ENCODE measurements around the gene UPB1. TPM values are rescaled to one million over a fixed set of nuclear protein-coding genes. Genes with fewer than 3 reads are reported as not detected.
"Not testable (repeated sequence)": the region's sequence is repeated elsewhere in the genome, so short reads cannot be mapped to it uniquely, and the experiment has no call there.

UPB1 gene
- total RNA-seq, 2 donors from 2014 or later = 0.68 to 2.3 TPM

DNA sequence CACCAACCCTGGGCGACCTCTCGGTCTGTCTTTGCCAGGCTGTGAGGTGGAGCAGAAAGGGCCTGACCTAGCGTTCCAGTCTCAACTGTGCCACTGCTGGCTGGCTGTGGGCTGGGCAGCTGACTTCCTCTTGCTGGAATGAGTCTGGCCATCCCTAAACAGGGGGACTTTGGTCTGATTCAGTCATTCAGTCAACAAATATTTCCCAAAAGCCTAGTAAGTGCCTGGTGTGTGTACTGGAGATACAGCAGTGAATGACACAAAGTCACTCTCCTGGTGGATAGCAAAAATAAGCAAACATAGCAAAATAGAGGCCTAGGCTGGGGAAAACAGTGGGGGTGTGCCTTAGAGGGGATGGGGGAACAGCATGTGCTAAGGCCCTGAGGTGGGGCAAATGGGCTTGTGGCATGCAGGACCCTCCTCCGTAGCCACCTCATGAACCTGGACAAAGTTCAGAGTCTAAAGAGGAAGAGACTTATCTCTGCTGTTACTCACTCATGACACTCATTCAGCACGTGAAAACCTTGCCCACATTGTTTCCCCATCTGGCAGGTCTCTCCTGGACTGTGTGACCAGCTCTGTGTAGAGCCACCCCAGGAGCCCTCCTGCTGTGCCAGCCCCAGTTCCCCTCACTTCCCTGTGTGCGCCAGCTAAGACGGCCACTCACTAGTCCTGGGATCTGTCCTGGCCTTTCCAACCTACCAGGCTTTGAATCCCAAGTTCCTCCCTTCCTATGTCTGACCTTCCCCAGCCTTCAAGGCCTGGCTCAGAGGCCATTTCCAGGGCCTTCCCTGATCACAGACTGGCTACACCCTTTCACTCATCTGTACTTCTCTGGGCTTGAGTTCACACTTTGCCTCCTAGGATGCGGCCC, 55.1 kb downstream of the UPB1 start:
- DNase-seq (no peak), ATAC-seq (no peak)
- intact Hi-C loops (cut with DNase I) = no loop called here

DNA sequence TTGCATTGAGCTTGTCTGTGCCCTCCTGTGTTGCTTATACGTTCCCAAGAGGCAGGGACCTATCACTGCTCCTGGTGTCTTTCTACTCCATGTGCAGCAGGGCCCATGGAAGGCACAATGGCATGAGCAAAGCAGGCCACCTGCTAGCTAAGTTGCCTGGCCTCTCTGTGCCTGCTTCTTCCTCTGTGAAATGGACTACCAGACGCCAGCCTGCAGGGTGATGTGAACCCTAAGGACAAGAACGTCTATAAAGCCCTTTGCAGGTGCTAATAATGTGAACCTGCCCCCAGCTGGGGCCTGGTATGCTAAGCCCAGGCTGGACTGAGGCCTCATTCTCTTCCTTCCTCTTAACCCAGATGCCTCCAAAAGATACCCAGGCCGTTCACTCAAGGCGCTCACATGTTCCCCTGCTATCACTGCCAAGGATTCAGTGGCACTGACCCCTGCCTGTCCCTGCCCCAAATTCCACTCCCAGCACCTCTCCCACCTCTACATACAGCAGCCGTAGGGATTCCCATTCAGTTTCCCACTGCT, 55.8 kb downstream of the UPB1 start:
- no peak for ATAC-seq
- no peak for DNase-seq
- intact Hi-C loops (cut with DNase I) = no loop called here

DNA sequence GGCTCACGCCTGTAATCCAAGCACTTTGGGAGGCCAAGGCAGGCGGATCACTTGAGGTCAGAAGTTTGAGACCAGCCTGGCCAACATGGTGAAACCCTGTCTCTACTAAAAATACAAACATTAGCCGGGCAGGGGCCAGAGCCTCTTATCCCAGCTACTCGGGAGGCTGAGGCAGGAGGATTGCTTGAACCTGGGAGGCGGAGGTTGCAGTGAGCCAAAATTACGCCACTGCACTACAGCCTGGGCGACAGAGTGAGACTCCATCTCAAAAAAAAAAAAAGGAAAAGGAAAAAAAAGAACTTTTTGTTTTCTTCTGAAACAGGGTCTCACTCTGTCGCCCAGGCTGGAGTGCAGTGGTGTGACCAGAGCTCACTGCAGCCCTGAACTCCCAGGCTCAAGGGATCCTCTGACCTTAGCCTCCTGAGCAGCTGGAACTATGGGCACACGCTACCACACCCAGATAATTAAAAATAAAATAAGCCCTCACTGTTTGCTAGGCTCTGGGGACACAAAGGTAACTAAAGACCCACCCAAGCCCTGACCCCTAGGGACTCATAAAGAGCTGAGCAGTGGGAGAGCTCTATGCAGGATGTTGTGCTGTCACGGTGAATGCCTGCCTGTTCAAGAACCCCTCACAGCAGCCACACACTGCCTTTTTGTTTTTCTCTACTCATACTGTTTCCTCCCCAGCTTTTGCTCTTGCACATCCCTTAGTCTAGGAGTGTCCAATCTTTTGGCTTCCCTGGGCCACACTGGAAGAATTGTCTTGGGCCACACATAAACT, 57.6 kb downstream of the UPB1 start:
- ATAC-seq; intact Hi-C loops (cut with DNase I); DNase-seq: not testable (repeated sequence)

DNA sequence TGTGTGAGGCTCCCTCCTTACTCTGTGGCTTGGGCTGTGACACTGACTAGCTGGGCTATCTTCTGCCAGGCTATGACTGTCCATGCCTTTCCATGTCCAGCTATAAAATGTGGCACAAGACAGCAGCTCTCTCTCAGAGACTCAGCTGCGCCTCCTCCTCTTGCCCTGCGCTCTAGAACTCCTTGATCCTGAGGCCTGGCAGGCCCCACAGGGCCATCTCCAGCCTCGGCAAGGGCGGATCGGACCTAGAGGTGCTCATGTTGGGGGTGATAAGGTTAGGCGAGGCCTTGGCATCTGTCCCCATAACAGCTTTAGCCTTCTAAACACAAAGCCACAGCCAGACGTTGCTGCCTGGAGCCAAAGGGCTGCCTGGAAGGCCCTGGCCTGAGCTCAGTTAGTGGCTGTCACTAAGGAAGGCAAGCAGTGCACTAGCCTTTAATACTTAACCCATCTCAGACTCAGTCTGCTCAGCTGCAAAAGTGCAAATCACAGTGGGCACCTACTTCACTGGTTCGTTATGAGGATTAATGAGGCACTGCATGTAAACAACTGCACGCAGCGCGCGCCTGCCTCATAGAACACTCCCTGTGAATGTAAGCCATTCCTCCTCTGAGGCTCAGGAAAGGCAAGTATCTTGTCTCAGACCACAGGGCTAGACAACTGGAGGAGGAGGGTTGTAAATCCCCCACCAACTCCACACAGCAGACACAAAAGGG, 58.6 kb downstream of the UPB1 start:
- intact Hi-C loops (cut with DNase I) = no loop called here
- DNase-seq (no peak), ATAC-seq (no peak)

DNA sequence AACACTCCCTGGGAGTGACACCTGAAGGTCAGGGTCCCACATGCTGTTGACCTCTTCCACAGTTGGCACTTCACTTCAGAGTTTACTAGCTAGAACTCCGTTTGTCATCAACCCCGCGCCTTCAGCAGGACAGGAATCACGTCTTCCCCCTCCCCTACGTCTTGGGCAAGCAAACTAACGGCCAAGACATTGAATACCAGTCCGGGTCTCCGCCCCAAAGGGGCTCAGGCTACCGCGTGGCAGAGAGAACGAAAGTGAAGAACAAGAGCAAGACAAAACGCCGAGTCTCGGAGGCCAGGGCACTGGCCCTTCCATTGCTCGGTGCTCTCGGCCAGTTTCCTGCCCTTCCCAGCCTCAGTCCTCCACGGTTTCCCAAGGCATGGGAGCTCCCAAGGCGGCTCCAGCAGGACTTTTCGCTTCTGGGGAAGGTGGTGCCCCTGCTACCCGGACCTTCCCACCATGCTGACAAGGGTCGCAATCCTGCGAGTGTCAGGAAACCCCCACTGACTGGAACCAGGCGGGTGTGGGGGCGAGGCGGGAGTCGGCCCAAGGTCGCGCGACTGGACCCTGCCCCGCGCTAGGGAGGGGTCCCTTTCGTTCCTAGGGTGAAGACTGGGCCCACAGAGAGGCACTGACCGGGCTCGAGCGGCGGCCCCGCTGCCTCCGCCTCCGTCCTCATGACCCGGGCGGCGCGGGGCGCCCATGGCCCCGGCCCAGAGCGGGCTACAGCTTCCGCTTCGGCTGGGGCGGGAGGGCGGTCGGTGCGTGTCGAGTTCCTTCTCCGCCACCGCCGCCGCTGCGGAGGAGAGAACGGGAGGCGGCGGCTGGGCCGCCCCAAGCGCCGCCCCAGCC, 59.4 kb downstream of the UPB1 start, which contains the start of gene GUCD1:
Gene GUCD1 (minus strand): TSS at position 826 of the 852 bp plus-strand sequence. CDS start 147 bp downstream, at position 679.
- ATAC-seq (peak; percentile 1 to 2), DNase-seq (no peak)
- intact Hi-C loops (cut with DNase I) = no loop called here

DNA sequence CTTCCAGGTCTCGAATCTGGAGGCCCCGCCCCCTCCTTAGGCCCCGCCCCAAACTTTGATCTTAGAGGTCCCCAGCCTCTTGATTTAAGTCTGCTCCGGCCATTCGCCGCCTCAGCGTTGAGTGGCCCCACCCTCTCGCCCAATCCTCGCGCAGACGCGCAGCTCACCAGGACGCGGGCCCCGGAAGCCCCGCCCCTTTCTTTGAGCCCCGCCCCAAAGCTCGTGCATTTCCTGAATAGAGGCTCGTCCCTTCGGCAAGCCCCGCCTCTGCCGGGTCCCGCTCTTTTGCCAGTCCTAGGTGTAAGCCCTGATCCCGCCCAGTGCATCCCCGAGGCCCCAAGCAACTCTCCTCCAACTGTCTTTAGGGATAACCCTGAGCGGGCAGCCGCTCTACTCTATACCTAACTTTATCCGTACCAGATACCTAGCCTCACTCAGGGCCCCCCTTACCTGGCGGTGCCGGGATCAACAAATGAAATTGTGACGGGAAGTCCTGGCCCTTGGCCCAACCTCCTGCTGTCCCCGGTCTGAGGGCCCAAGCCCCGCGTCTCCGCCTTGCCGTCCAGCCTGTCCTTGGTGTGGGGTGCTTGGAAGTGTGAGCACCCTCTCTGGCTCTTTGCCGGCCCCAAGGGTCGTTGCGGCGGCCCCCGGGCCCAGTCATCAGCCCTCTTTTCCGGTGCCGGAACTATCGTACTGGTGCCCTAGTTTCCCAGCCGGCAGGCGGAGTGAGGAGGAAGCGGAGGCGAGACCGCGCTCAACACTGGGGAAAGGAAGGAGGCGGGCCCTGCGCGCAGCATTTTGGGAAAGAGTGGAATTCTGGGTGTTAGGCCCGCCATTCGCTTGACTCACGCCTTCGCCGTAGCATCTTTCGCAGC, 60.3 kb downstream of the UPB1 start, which contains the start of gene SNRPD3:
Gene SNRPD3 (plus strand): TSS at position 835 of the 875 bp plus-strand sequence. CDS start 1,676 bp downstream, outside the sequence.
- DNase-seq (peak; percentile 100), ATAC-seq (peak; percentile 93 to 95)
- intact Hi-C loops (cut with DNase I) = no loop called here

DNA sequence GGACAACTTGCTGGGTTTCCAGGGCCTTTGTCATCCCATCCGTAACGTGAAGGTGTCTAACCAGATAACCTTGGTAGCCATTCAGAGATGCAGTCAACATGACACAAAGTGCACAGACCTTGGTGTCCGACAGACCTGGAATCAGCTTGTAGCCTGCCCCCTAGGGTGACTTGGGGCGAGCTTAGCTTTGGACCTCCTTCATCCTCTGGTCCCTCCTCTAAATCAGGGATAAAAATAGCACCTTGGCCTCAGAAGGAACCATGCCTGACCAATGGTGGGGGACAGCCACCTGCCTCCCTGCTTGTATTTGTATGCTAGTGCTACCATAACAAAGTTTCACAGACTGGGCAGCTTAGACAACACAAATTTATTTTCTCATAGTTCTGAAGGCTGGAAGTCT, 64.3 kb downstream of the UPB1 start:
- DNase-seq (no peak), ATAC-seq (no peak)
- intact Hi-C loops (cut with DNase I) = no loop called here

DNA sequence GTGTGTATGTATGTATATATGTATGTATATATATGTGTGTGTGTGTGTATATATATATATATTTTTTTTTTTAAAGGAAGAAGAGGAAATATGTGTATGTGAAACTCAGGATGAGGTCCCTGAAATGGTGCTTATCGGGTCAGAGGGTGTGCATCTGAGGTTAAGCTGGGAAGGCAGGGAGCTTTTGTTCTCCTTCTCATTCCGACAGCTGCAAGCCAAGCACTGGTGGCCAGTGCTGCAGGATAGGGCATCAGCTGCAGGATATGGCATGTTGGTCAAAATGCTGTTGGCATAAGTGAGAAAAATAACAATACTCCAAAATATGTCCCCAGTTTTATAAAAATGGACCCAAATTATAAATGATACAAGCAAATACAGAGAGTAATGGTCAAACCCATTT, 68.1 kb downstream of the UPB1 start:
- DNase-seq (no peak), ATAC-seq (no peak)
- intact Hi-C loops (cut with DNase I) = no loop called here

DNA sequence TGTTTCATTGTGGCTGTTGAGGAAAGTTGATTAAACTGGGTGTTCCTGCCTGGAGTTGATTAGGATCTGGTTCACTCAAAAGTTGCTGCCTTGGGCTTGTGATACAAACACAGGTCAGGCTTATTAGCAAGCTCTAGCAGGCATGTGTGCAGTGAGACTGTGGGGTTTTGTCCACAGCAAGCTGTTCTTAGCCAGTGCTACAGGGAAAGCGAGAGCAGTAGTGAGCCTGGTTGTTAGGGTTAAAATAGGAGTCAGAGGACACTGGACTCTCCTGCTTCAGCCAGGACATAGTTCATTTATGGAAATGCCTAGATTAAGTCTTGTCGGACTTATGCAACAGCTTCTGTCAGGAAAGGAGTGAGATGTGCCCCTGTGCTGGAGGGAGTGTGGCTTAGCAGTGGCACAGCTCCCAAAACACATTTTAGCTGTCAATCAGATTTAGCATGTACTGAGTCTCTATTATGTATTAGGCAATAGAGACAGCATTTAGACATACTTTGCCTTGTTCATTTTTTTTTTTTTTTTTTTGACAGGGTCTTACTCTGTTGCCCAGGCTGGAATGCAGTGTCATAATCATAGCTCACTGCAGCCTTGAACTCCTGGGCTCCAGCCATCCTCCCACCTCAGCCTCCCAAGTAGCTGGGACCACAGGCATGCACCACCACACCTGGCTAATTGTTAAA, 69.4 kb downstream of the UPB1 start:
- DNase-seq = no peak
- intact Hi-C loops (cut with DNase I) = no loop called here
- peak; percentile 80 to 91 for ATAC-seq

DNA sequence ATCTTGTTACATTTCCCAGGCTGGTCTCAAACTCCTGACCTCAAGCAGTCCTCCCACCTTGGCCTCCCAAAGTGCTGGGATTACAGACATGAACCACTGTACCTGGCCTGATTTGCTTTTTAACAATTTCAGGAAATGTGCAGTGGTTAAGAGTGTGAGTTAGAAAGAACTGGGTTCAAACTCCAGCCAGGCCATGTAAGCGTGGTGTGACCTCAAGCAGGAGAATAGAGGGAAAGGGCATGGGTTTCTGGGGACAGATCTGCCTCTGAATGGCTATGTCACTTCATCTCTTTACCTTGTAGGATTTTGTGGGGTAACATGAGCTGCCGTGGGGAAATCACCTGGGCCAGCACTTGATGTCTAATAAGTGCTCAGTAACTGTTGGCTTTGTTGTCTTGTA, 69.9 kb downstream of the UPB1 start:
- intact Hi-C loops (cut with DNase I) = no loop called here
- DNase-seq (no peak), ATAC-seq (no peak)

DNA sequence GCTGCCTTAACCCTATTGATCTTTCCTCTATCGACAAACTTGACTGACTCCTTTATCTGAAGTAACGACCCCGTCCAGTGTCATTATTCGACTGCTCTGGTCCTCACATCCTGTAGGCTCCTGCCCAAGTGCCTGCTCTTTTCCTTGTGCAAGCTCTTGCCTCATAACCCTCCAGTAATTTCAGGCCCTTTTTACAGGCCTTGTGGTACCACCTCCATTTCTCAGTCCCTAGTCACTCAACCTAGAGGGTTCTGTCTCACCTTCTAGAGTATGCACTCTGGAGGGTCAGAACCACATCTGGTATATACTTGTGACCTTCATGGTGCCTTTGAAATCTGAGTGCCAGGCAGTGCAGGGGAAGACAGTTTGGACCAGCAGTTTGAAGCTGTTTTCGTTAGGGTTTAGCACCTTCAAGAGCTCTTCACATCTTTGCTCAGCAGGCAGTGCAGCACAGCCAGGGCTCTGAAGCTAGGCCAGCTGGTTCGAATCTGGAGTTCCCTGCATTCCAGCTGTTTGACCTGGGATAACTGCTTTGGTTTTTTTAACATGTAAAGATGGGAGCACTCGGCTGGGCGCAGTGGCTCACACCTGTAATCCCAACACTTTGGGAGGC, 71.9 kb downstream of the UPB1 start:
- no peak for DNase-seq
- intact Hi-C loops (cut with DNase I) = no loop called here
- peak in 1 of 2 donors; percentile 6 for ATAC-seq

DNA sequence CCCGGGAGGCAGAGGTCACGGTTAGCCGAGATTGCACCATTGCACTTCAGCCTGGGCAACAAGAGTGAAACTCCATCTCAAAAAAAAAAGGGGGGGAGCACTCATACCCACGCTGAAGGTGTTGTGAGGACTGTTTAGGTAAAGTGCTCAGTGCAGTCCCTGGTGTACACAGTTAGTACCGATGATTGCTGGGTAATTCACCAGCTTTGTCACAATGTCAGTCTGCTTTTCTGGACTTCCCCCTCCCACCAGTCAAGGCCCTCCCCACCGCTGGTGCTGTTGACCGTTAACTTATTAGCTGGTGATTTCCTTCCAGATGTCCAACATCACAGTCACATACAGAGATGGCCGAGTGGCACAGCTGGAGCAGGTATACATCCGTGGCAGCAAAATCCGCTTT, 72.5 kb downstream of the UPB1 start:
- ATAC-seq = no peak

DNA sequence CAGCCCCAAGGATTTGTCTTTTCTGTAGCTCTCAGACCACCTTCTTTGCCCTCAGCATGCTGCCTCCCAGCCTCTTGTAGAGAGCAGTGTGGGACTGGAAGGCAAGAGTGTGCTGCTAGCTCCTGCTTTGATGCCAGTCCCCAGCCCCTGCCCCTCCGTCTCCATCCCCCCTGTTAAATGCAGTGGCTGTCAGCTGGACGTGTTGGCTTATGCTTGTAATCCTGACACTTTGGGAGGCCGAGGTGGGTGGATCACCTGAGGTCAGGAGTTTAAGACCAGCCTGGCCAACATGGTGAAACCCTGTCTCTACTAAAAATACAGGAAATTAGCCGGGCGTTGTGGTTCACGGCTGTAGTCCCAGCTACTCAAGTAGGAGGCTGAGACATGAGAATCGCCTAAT, 76.1 kb downstream of the UPB1 start:
- ATAC-seq (no peak), DNase-seq (no peak)
- intact Hi-C loops (cut with DNase I) = no loop called here

More for the DNA sequence above, 72.5 kb downstream of the UPB1 start:
- DNase-seq = no peak
- intact Hi-C loops (cut with DNase I) = no loop called here

DNA sequence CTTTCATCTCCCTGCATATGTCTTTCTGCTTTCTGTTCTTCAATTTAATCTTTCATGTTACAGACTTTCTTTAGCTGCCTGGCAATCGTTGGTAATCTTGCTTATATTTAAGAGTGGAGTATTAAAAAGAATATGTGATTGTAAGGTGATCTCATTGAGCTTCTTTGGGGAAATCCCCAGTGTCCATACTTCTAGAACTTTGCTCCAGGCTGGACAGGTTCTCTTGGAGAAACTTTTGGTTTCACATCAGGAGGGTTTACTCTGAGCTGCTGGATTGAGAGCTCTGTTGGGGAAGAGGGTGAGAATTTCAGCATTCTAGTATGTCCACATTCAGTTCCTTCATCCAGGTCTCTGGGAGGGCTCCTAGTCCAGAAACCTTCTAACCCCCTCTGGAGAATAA, 81.6 kb downstream of the UPB1 start:
- intact Hi-C loops (cut with DNase I) = no loop called here
- peak in 1 of 2 donors; percentile 50 for ATAC-seq
- no peak for DNase-seq

Measured in left cardiac atrium (tissue), 4 donors.